H7 (cell line): ENCODE measurements around the gene PRKCZ. TPM values are rescaled to one million over a fixed set of nuclear protein-coding genes. Genes with fewer than 3 reads are reported as not detected.
A peak's percentile ranks its signal among the peaks of the same experiment; 100 is the strongest.

Source experiments
- DNase-seq: peaks from one replicate; pipeline ENCODE4 v3.0.0; 2012
- H3K27me3 ChIP-seq: 2 replicates; pipeline ENCODE4 v1.6.0; 2011; ENCODE audit warnings: mild to moderate bottlenecking, low read length; ENCODE audit not compliant: control insufficient read depth, insufficient read depth
- H3K36me3 ChIP-seq: replicated peaks from 2 replicates; pipeline ENCODE4 v1.5.1; 2011; ENCODE audit warnings: low read length; ENCODE audit not compliant: control insufficient read depth, insufficient read depth
- H3K4me3 ChIP-seq: 2 replicates; pipeline ENCODE4 v1.5.1; 2011; ENCODE audit warnings: low read depth, mild to moderate bottlenecking, control low read depth, low read length, moderate library complexity; ENCODE audit not compliant: insufficient read depth
- total RNA-seq: library from RNA; depleted of rRNA; stranded (reverse); fragments of >200 nt; shearing (Covaris generic); gene quantifications from 2 replicates; pipeline ENCODE4 v1.2.3, GENCODE V29; 2014

The PRKCZ gene
- total RNA-seq, 1 experiment from 2014 or later: 38.5 TPM

GRCh38 chr1:2151911-2152310, 101.7 kb downstream of the PRKCZ start:
- no peaks in the 10 kb centered on the region for H3K27me3 ChIP-seq
- DNase-seq: no peak
- H3K4me3 ChIP-seq: no peak overlapping the region
- peaks cover 12% of the 10 kb centered on the region for H3K36me3 ChIP-seq

- H3K27me3 ChIP-seq: no peaks in the 10 kb centered on the region
- DNase-seq: no peak
- peaks cover 9% of the 10 kb centered on the region for H3K36me3 ChIP-seq
- no peak overlapping the region for H3K4me3 ChIP-seq
These were observed 102.7 kb downstream of the PRKCZ start for GRCh38 chr1:2152954-2153353.

GRCh38 chr1:2154022-2154421, 103.8 kb downstream of the PRKCZ start:
- no peaks in the 10 kb centered on the region for H3K27me3 ChIP-seq
- peaks cover 5% of the 10 kb centered on the region for H3K36me3 ChIP-seq
- no peak overlapping the region for H3K4me3 ChIP-seq
- DNase-seq: no peak

GRCh38 chr1:2155147-2155598, 105.0 kb downstream of the PRKCZ start:
- DNase-seq: no peak
- H3K27me3 ChIP-seq: no peaks in the 10 kb centered on the region
- H3K4me3 ChIP-seq: no peak overlapping the region
- peaks cover 5% of the 10 kb centered on the region for H3K36me3 ChIP-seq

GRCh38 chr1:2155788-2156187, 105.6 kb downstream of the PRKCZ start:
- no peak for DNase-seq
- peaks cover 5% of the 10 kb centered on the region for H3K36me3 ChIP-seq
- H3K4me3 ChIP-seq: no peak overlapping the region
- no peaks in the 10 kb centered on the region for H3K27me3 ChIP-seq

- no peak for DNase-seq
- no peak overlapping the region for H3K4me3 ChIP-seq
These were observed 106.7 kb downstream of the PRKCZ start for GRCh38 chr1:2156866-2157265.

GRCh38 chr1:2157856-2158255, 107.6 kb downstream of the PRKCZ start:
- no peak for DNase-seq

More at GRCh38 chr1:2156866-2157265, 106.7 kb downstream of the PRKCZ start:
- Histone ChIP-seq H3K27me3 (no peaks in the 10 kb centered on the region), H3K36me3 (peaks cover 2% of the 10 kb centered on the region)

GRCh38 chr1:2158272-2158671, 108.1 kb downstream of the PRKCZ start:
- Histone ChIP-seq H3K36me3 (peaks cover 2% of the 10 kb centered on the region), H3K27me3 (no peaks in the 10 kb centered on the region), H3K4me3 (no peak overlapping the region)
- no peak for DNase-seq

More at GRCh38 chr1:2157856-2158255, 107.6 kb downstream of the PRKCZ start:
- peaks cover 2% of the 10 kb centered on the region for H3K36me3 ChIP-seq
- no peak overlapping the region for H3K4me3 ChIP-seq
- H3K27me3 ChIP-seq: no peaks in the 10 kb centered on the region

GRCh38 chr1:2159124-2159523, 108.9 kb downstream of the PRKCZ start:
- Histone ChIP-seq H3K36me3 (peaks cover 2% of the 10 kb centered on the region), H3K27me3 (no peaks in the 10 kb centered on the region), H3K4me3 (no peak overlapping the region)
- DNase-seq: no peak

- no peak overlapping the region for H3K4me3 ChIP-seq
- DNase-seq: no peak
- H3K36me3 ChIP-seq: peaks cover 2% of the 10 kb centered on the region
- H3K27me3 ChIP-seq: no peaks in the 10 kb centered on the region
These were observed 110.5 kb downstream of the PRKCZ start for GRCh38 chr1:2160451-2161300.

- H3K4me3 ChIP-seq: no peak overlapping the region
- peak; percentile 62 for DNase-seq
- H3K27me3 ChIP-seq: no peaks in the 10 kb centered on the region
- no peaks in the 10 kb centered on the region; the same call in 1 of the 2 replicates for H3K36me3 ChIP-seq
These were observed 113.0 kb downstream of the PRKCZ start for GRCh38 chr1:2163205-2163604.

GRCh38 chr1:2165646-2166045, 115.4 kb downstream of the PRKCZ start:
- peak; percentile 94 for DNase-seq
- no peak overlapping the region for H3K4me3 ChIP-seq
- H3K27me3 ChIP-seq: no peaks in the 10 kb centered on the region
- no peaks in the 10 kb centered on the region for H3K36me3 ChIP-seq

- Histone ChIP-seq H3K27me3 (no peaks in the 10 kb centered on the region), H3K4me3 (no peak overlapping the region), H3K36me3 (no peaks in the 10 kb centered on the region)
- DNase-seq: peak; percentile 64
These were observed 116.0 kb downstream of the PRKCZ start for GRCh38 chr1:2166254-2166653.

- peak; percentile 61 for DNase-seq
- Histone ChIP-seq H3K36me3 (no peaks in the 10 kb centered on the region), H3K4me3 (no peak overlapping the region), H3K27me3 (no peaks in the 10 kb centered on the region)
These were observed 116.5 kb downstream of the PRKCZ start for GRCh38 chr1:2166695-2167094.

GRCh38 chr1:2168090-2168489, 117.9 kb downstream of the PRKCZ start:
- no peak for DNase-seq
- no peak overlapping the region for H3K4me3 ChIP-seq
- no peaks in the 10 kb centered on the region for H3K27me3 ChIP-seq
- H3K36me3 ChIP-seq: no peaks in the 10 kb centered on the region; the same call in 1 of the 2 replicates
